Cardiac septum (tissue), 1 donor: ENCODE results near the gene MTERF1. TPM values are rescaled to one million over a fixed set of nuclear protein-coding genes. Genes with fewer than 3 reads are reported as not detected.

ENCODE experiments used
- DNase-seq: peaks from one replicate; pipeline ENCODE4 v3.0.0-alpha.2; 2020; ENCODE audit warnings: low spot score
- intact Hi-C: fragments of 100-400 bp; cut with DNase I; formaldehyde crosslinking; loops from one replicate; pipeline ENCODE4 v1.14.0; 2022
- total RNA-seq: library from RNA; stranded (reverse); fragmentation: NEBNext Ultra II Directional; extraction: Animal tissue kit (Norgen Biotek cat#: 25700); gene quantifications from one replicate; pipeline ENCODE4 v1.2.1, GENCODE V29; 2021
- donor health status: DM: no; HTN: no; CAD: no.

MTERF1 gene
- total RNA-seq, 1 donor from 2014 or later, result 7.5 TPM

- intact Hi-C loops, result no loop called here
These were observed 43.0 kb downstream of the MTERF1 start for GRCh38 chr7:91837397-91838070.

GRCh38 chr7:91835826-91836368 is 44.6 kb downstream of the MTERF1 start:
- intact Hi-C loops, result no loop called here
- no peak for DNase-seq

More at GRCh38 chr7:91837397-91838070, 43.0 kb downstream of the MTERF1 start:
- DNase-seq, result no peak

GRCh38 chr7:91835091-91835825 is 45.2 kb downstream of the MTERF1 start:
- intact Hi-C loops, result no loop called here
- DNase-seq, result no peak

GRCh38 chr7:91832493-91833045 is 47.9 kb downstream of the MTERF1 start:
- DNase-seq, result no peak
- intact Hi-C loops, result no loop called here

GRCh38 chr7:91827169-91827568 is 53.3 kb downstream of the MTERF1 start:
- intact Hi-C loops, result no loop called here

GRCh38 chr7:91826377-91826776 is 54.1 kb downstream of the MTERF1 start:
- intact Hi-C loops, result no loop called here
- DNase-seq, result no peak

More at GRCh38 chr7:91827169-91827568, 53.3 kb downstream of the MTERF1 start:
- no peak for DNase-seq

- intact Hi-C loops, result no loop called here
- DNase-seq, result no peak
These were observed 56.3 kb downstream of the MTERF1 start for GRCh38 chr7:91824201-91824600.

Other genes with a start within 250 kb of the MTERF1 start
- 36.2 TPM for gene AKAP9, start 60.2 kb upstream of the MTERF1 start, total RNA-seq